Uterus (tissue), 2 donors: Measurements from ENCODE around the gene CES5A.
"Not testable (repeated sequence)": the region's sequence is repeated elsewhere in the genome, so short reads cannot be mapped to it uniquely, and the experiment has no call there.

Experiments
- CTCF ChIP-seq, 4 experiments: fragments of 200-600 bp in 2 of 4; fragments of 450-650 bp in 2 of 4; sonication (generic) in 2 of 4; IDR thresholded peaks; one replicate each; pipeline ENCODE4 v1.5.1; 2016 to 2019; ENCODE audit warnings: antibody characterized with exemption in 4 of 4, mild to moderate bottlenecking in 2 of 4, moderate library complexity in 1 of 4
- POLR2A ChIP-seq, 2 donors: fragments of 450-650 bp; IDR thresholded peaks; one replicate each; pipeline ENCODE4 v1.6.1; 2016; ENCODE audit warnings: antibody characterized with exemption in 2 of 2, mild to moderate bottlenecking in 1 of 2, moderate library complexity in 1 of 2

- TF ChIP-seq POLR2A, CTCF (IDR thresholded peaks at IDR 0.05): not testable (repeated sequence)
Measured at GRCh38 chr16:55814174-55814573, 61.0 kb downstream of the CES5A start.
